Embryonic facial prominence (tissue), 1 donor: ENCODE data around the gene RND3.

Experiments used
- DNase-seq: peaks from one replicate; pipeline ENCODE4 v3.0.0-alpha.2; 2016; ENCODE audit errors: extremely low spot score

RND3 gene

GRCh38 chr2:150487537-150488429 is at the start of gene RND3:
TSS of gene RND3 (minus strand) at chr2:150487667. CDS start at chr2:150487417, 250 bp downstream.
- peak; percentile 98 for DNase-seq

GRCh38 chr2:150535176-150535575 is 47.7 kb upstream of the RND3 start:
- no peak for DNase-seq

- DNase-seq: no peak
Observed at GRCh38 chr2:150532879-150533278, 45.4 kb upstream of the RND3 start.

GRCh38 chr2:150532020-150532419 is 44.6 kb upstream of the RND3 start:
- no peak for DNase-seq

GRCh38 chr2:150531591-150531990 is 44.1 kb upstream of the RND3 start:
- DNase-seq: no peak

- DNase-seq: no peak
Observed at GRCh38 chr2:150530168-150530567, 42.7 kb upstream of the RND3 start.

GRCh38 chr2:150528861-150529801 is 41.7 kb upstream of the RND3 start:
- DNase-seq: peak; percentile 22

- DNase-seq: peak; percentile 43
Observed at GRCh38 chr2:150526827-150527226, 39.4 kb upstream of the RND3 start.

- DNase-seq: no peak
Observed at GRCh38 chr2:150526006-150526405, 38.5 kb upstream of the RND3 start.

- DNase-seq: no peak
Observed at GRCh38 chr2:150522269-150522668, 34.8 kb upstream of the RND3 start.

GRCh38 chr2:150520887-150521664 is 33.6 kb upstream of the RND3 start:
- DNase-seq: no peak

GRCh38 chr2:150520033-150520432 is 32.6 kb upstream of the RND3 start:
- DNase-seq: no peak

- DNase-seq: no peak
Observed at GRCh38 chr2:150517951-150518680, 30.6 kb upstream of the RND3 start.

- DNase-seq: no peak
Observed at GRCh38 chr2:150513647-150514046, 26.2 kb upstream of the RND3 start.

- DNase-seq: no peak
Observed at GRCh38 chr2:150508497-150509137, 21.1 kb upstream of the RND3 start.

GRCh38 chr2:150507071-150507470 is 19.6 kb upstream of the RND3 start:
- no peak for DNase-seq

- no peak for DNase-seq
Observed at GRCh38 chr2:150505178-150505577, 17.7 kb upstream of the RND3 start.

- no peak for DNase-seq
Observed at GRCh38 chr2:150495993-150496627, 8.6 kb upstream of the RND3 start.

- DNase-seq: no peak
Observed at GRCh38 chr2:150495001-150495400, 7.5 kb upstream of the RND3 start.
